Activated CD8-positive, alpha-beta memory T cell treated with anti-CD3 and anti-CD28 coated beads, Interleukin-2, amount 10 ng/mL, durations not matched to agents 7 days and 5 days (primary cell): ENCODE measurements around the gene SCMH1. TPM values are rescaled to one million over a fixed set of nuclear protein-coding genes. Genes with fewer than 3 reads are reported as not detected.

Source experiments
- ATAC-seq: fragments of 150-1000 bp; cut with Tn5 transposase; one replicate; pipeline ENCODE4 v1.10.0; 2021; ENCODE audit warnings: moderate library complexity
- CTCF ChIA-PET: fragments of 350-600 bp; sonication (Branson Sonifier 250); formaldehyde crosslinking; loops from one replicate; lab custom pipeline; 2021; ENCODE audit warnings: antibody characterized with exemption; lab: Charles Lee
- DNase-seq: peaks from one replicate; pipeline ENCODE4 v3.0.0-alpha.2; 2020
- H3K27ac Mint-ChIP-seq: one replicate; pipeline ENCODE4 v1.8.0; 2021; ENCODE audit warnings: mild to moderate bottlenecking, mixed read lengths
- H3K27me3 Mint-ChIP-seq: one replicate; pipeline ENCODE4 v1.8.0; 2021; ENCODE audit warnings: mixed read lengths
- H3K36me3 Mint-ChIP-seq: one replicate; pipeline ENCODE4 v1.8.0; 2021; ENCODE audit warnings: mild to moderate bottlenecking, mixed read lengths
- H3K4me1 Mint-ChIP-seq: one replicate; pipeline ENCODE4 v1.8.0; 2021; ENCODE audit warnings: mixed read lengths
- H3K4me3 Mint-ChIP-seq: one replicate; pipeline ENCODE4 v1.8.0; 2021; ENCODE audit warnings: mild to moderate bottlenecking, moderate library complexity, mixed read lengths
- H3K9me3 Mint-ChIP-seq: one replicate; pipeline ENCODE4 v1.8.0; 2022; ENCODE audit warnings: low read depth, mixed read lengths
- total RNA-seq, 2 experiments: library from RNA; stranded (reverse); gene quantifications; one replicate each; pipeline ENCODE4 v1.2.3, GENCODE V29; 2021

SCMH1 gene
- total RNA-seq, 2 experiments from 2014 or later = 20.3 to 30.0 TPM

- no peak for DNase-seq
- CTCF ChIA-PET = no interaction called here
- Mint-ChIP-seq H3K27ac (no peak overlapping the region), H3K36me3 (peaks cover 10% of the 10 kb centered on the region), H3K9me3 (no peaks in the 10 kb centered on the region), H3K27me3 (no peaks in the 10 kb centered on the region), H3K4me1 (peaks cover 8% of the 10 kb centered on the region), H3K4me3 (no peak overlapping the region)
- no peak for ATAC-seq
Measured at GRCh38 chr1:41109310-41110197, 132.6 kb downstream of the SCMH1 start.

GRCh38 chr1:41108696-41109275, 133.3 kb downstream of the SCMH1 start:
- no peak for DNase-seq
- ATAC-seq = no peak
- no peak overlapping the region for H3K4me3 Mint-ChIP-seq
- no peaks in the 10 kb centered on the region for H3K9me3 Mint-ChIP-seq
- H3K27ac Mint-ChIP-seq = no peak overlapping the region
- CTCF ChIA-PET = no interaction called here
- no peaks in the 10 kb centered on the region for H3K27me3 Mint-ChIP-seq
- peaks cover 8% of the 10 kb centered on the region for H3K4me1 Mint-ChIP-seq
- peaks cover 10% of the 10 kb centered on the region for H3K36me3 Mint-ChIP-seq

- H3K9me3 Mint-ChIP-seq = no peaks in the 10 kb centered on the region
- CTCF ChIA-PET = no interaction called here
- no peaks in the 10 kb centered on the region for H3K27me3 Mint-ChIP-seq
- no peak for ATAC-seq
- H3K4me1 Mint-ChIP-seq = peaks cover 2% of the 10 kb centered on the region
- no peak for DNase-seq
- H3K27ac Mint-ChIP-seq = no peak overlapping the region
- H3K4me3 Mint-ChIP-seq = no peak overlapping the region
- peaks cover 7% of the 10 kb centered on the region for H3K36me3 Mint-ChIP-seq
Measured at GRCh38 chr1:41103766-41104165, 138.3 kb downstream of the SCMH1 start.

- Mint-ChIP-seq H3K4me3 (no peak overlapping the region), H3K36me3 (peaks cover 5% of the 10 kb centered on the region), H3K9me3 (no peaks in the 10 kb centered on the region), H3K4me1 (peaks cover 2% of the 10 kb centered on the region), H3K27ac (no peak overlapping the region), H3K27me3 (no peaks in the 10 kb centered on the region)
- CTCF ChIA-PET = no interaction called here
- DNase-seq (no peak), ATAC-seq (no peak)
Measured at GRCh38 chr1:41102653-41103052, 139.5 kb downstream of the SCMH1 start.

- Mint-ChIP-seq H3K4me3 (no peak overlapping the region), H3K27me3 (no peaks in the 10 kb centered on the region), H3K4me1 (peaks cover 2% of the 10 kb centered on the region), H3K36me3 (peaks cover 3% of the 10 kb centered on the region), H3K27ac (no peak overlapping the region), H3K9me3 (no peaks in the 10 kb centered on the region)
- CTCF ChIA-PET = no interaction called here
- no peak for ATAC-seq
- DNase-seq = no peak
Measured at GRCh38 chr1:41101950-41102607, 140.0 kb downstream of the SCMH1 start.

GRCh38 chr1:41101076-41101475, 141.0 kb downstream of the SCMH1 start:
- CTCF ChIA-PET = no interaction called here
- DNase-seq (no peak), ATAC-seq (no peak)
- Mint-ChIP-seq H3K36me3 (peaks cover 3% of the 10 kb centered on the region), H3K4me1 (peaks cover 2% of the 10 kb centered on the region), H3K27me3 (no peaks in the 10 kb centered on the region), H3K4me3 (no peak overlapping the region), H3K9me3 (no peaks in the 10 kb centered on the region), H3K27ac (no peak overlapping the region)

GRCh38 chr1:41100170-41100569, 141.9 kb downstream of the SCMH1 start:
- Mint-ChIP-seq H3K4me1 (peaks cover 2% of the 10 kb centered on the region), H3K4me3 (no peak overlapping the region), H3K27me3 (no peaks in the 10 kb centered on the region), H3K27ac (no peak overlapping the region), H3K36me3 (peaks cover 3% of the 10 kb centered on the region), H3K9me3 (no peaks in the 10 kb centered on the region)
- CTCF ChIA-PET = no interaction called here
- no peak for DNase-seq
- ATAC-seq = no peak

GRCh38 chr1:41098730-41099460, 143.2 kb downstream of the SCMH1 start:
- CTCF ChIA-PET = no interaction called here
- peaks cover 3% of the 10 kb centered on the region for H3K36me3 Mint-ChIP-seq
- no peaks in the 10 kb centered on the region for H3K9me3 Mint-ChIP-seq
- H3K27me3 Mint-ChIP-seq = no peaks in the 10 kb centered on the region
- ATAC-seq (no peak), DNase-seq (no peak)
- peaks cover 2% of the 10 kb centered on the region for H3K4me1 Mint-ChIP-seq
- no peak overlapping the region for H3K4me3 Mint-ChIP-seq
- H3K27ac Mint-ChIP-seq = no peak overlapping the region

GRCh38 chr1:41097105-41097504, 145.0 kb downstream of the SCMH1 start:
- ATAC-seq (no peak), DNase-seq (no peak)
- CTCF ChIA-PET = no interaction called here
- no peak overlapping the region for H3K27ac Mint-ChIP-seq
- no peak overlapping the region for H3K4me3 Mint-ChIP-seq
- H3K4me1 Mint-ChIP-seq = peaks cover 2% of the 10 kb centered on the region
- peaks cover 3% of the 10 kb centered on the region for H3K36me3 Mint-ChIP-seq
- H3K27me3 Mint-ChIP-seq = no peaks in the 10 kb centered on the region
- H3K9me3 Mint-ChIP-seq = no peaks in the 10 kb centered on the region

- H3K27ac Mint-ChIP-seq = no peak overlapping the region
- H3K4me3 Mint-ChIP-seq = no peak overlapping the region
- H3K9me3 Mint-ChIP-seq = no peaks in the 10 kb centered on the region
- no peaks in the 10 kb centered on the region for H3K4me1 Mint-ChIP-seq
- DNase-seq = no peak
- peaks cover 7% of the 10 kb centered on the region for H3K36me3 Mint-ChIP-seq
- no peak for ATAC-seq
- CTCF ChIA-PET = no interaction called here
- no peaks in the 10 kb centered on the region for H3K27me3 Mint-ChIP-seq
Measured at GRCh38 chr1:41093826-41094225, 148.3 kb downstream of the SCMH1 start.

GRCh38 chr1:41086921-41087320, 155.2 kb downstream of the SCMH1 start:
- ATAC-seq (no peak), DNase-seq (no peak)
- Mint-ChIP-seq H3K4me1 (no peaks in the 10 kb centered on the region), H3K4me3 (no peak overlapping the region), H3K27ac (no peak overlapping the region), H3K27me3 (no peaks in the 10 kb centered on the region), H3K9me3 (no peaks in the 10 kb centered on the region), H3K36me3 (peaks cover 10% of the 10 kb centered on the region)
- CTCF ChIA-PET = interaction anchor here (1.0 kb wide), 1 partner anchor 59 kb away, joined by 3 read pairs; no protein-coding TSS in a partner anchor

- DNase-seq (no peak), ATAC-seq (no peak)
- CTCF ChIA-PET = no interaction called here
- peaks cover 12% of the 10 kb centered on the region for H3K36me3 Mint-ChIP-seq
- peaks cover 4% of the 10 kb centered on the region for H3K9me3 Mint-ChIP-seq
- no peak overlapping the region for H3K27ac Mint-ChIP-seq
- no peaks in the 10 kb centered on the region for H3K4me1 Mint-ChIP-seq
- no peaks in the 10 kb centered on the region for H3K27me3 Mint-ChIP-seq
- no peak overlapping the region for H3K4me3 Mint-ChIP-seq
Measured at GRCh38 chr1:41078616-41079015, 163.5 kb downstream of the SCMH1 start.

- Mint-ChIP-seq H3K36me3 (peaks cover 12% of the 10 kb centered on the region), H3K4me3 (no peak overlapping the region), H3K9me3 (peaks cover 4% of the 10 kb centered on the region), H3K27me3 (no peaks in the 10 kb centered on the region), H3K4me1 (no peaks in the 10 kb centered on the region), H3K27ac (no peak overlapping the region)
- ATAC-seq (no peak), DNase-seq (no peak)
- CTCF ChIA-PET = no interaction called here
Measured at GRCh38 chr1:41078193-41078592, 163.9 kb downstream of the SCMH1 start.
